Stimulated activated CD8-positive, alpha-beta memory T cell treated with anti-CD3 and anti-CD28 coated beads, Interleukin-7, amount 100 ng/mL, for 1 hour (primary cell): ENCODE data around the gene HCN2.
A peak's percentile ranks its signal among the peaks of the same experiment; 100 is the strongest.
"Not testable (repeated sequence)": the region's sequence is repeated elsewhere in the genome, so short reads cannot be mapped to it uniquely, and the experiment has no call there.

Source experiments
- DNase-seq, 2 donors: peaks; one replicate each; pipeline ENCODE4 v3.0.0-alpha.2; 2020; ENCODE audit warnings: low read depth in 2 of 2

HCN2 gene

DNA sequence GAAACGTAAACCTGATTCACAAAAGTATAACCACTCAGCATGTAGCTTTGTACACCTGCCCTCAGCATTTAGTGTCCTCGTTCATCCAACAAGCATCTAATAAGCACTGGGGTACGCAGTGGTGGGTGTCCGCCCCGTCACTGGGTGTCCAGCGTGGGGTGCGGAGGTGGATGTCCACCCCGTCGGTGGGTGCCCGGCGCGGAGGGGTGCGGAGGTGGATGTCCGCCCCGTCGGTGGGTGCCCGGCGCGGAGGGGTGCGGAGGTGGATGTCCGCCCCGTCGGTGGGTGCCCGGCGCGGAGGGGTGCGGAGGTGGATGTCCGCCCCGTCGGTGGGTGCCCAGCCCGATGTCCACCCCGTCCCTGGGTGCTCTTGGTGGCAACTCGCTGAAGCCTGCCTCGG is 4.5 kb upstream of the HCN2 start:
- not testable (repeated sequence) for DNase-seq

DNA sequence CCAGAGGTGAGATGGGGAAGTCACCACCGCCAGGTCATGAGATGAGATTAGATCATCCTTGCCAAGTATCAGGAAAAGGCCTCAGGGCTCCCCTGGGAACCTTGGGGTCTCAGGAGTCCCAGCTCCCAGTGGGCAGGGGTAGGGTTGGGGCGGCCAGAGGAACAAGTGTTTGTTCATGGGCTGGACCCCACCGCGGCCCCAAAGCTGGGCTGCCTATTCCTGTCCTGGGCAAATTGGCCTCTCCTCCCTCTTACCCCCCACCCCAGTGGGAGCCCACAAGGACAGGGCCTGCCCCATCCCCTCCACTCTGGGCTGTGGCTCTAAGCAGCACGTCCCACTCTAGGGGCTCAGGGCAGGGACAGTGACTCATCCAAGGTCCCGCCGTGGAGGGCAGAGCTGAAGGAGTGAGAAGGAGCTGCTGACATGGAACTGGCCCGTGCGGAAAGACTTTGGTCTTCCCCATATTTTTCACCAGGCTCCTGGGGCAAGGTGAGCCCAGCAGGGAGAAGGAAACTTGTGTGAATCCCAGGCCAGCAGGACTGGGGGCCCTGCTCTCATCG is 4.0 kb upstream of the HCN2 start:
- DNase-seq: no peak

DNA sequence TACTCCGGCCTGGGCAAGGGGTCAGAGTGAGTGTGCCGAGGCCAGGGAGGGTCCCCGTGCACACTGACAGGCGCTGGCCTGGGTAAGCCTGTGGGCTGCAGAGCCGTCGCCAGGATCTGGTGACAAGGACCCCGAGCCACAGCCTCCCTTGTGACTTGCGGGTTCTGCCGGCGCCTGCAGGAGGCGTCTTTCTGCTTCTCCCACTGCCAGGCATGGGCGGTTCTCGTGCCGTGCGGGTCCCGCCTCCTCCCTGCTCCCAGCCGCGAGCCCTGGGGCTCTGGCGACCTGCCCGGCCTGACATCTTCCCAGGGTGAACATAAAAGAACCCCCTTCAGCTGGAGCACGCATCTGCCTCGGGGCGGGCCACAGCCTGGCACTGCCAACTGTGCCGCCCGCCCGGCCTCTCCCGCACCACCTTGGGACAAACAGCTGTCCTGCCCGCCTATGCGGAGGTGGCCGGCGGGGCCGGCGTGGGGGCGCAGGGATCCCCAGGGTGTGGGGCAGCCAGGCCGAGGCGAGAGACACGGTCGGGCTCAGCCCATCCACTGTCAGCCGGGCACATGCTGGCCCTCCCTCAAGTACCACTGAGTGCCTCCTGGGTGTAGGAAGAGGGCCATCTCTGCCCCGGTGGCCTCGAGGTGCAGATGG is 1.5 kb upstream of the HCN2 start:
- DNase-seq: peak in 1 of 2 donors; percentile 34

GRCh38 chr19:588741-589692 is 664 bp upstream of the HCN2 start:
- DNase-seq: no peak

- no peak for DNase-seq
Measured at GRCh38 chr19:590396-590745, 690 bp downstream of the HCN2 start.

DNA sequence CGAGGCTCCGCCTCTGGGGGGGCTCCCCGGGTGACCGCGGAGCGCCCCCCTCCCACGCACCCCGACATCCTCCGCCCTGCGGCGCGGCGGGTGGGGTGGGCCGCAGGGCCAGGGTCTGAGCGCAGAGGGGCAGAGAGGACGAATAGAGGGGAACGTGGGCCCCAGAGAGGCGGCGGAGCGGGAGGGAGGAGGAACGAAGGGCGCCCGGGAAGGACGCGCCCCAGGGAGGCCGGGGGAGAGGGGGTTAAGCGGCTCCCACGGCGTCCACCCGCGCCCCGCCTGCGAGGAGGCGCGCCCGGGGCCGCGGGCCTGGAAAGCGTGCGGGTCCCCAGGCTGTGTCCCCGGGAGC is 1.0 kb downstream of the HCN2 start:
- no peak for DNase-seq

GRCh38 chr19:591099-591958 is 1.6 kb downstream of the HCN2 start:
- no peak for DNase-seq

DNA sequence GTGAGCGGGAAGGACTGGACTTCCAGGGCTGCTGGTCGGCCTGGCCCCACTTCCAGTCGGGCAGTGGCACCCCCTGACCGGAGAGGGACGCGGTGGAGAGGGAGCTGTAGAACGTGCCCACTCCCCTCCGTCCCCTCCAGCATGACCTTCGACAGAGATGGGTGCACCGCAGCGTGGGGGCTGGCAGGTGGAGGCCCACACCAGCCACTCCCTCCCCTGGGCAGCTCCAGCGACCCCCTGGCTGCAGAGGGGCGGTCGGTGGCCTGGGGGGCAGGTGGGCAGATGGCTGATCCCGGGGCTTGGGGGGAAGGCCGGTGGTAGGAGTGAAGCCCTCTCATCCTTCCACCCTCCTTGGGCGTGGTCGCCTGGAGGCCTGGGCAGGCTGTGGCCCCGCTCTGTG is 2.4 kb downstream of the HCN2 start:
- DNase-seq: no peak

DNA sequence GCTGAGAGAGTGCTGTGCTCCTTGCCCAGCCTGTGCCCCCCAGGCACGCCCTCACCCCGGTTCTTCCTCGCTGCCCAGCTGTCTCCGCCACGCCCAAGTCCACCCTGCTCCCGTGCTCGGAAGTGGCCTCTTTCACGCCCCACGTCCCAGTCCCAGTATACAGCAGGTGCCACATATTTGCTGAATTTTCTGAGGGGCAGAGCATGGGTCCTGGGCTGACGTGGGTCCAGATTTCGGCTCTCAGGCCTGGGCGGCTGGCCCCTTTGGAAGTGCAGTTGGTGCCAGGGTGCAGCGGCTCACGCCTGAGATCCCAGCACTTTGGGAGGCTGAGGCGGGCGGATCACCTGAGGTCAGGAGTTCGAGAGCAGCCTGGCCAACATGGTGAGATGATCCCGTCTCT is 3.4 kb downstream of the HCN2 start:
- DNase-seq: no peak

- DNase-seq: no peak
Measured at GRCh38 chr19:593505-593904, 3.8 kb downstream of the HCN2 start.

- no peak for DNase-seq
Measured at GRCh38 chr19:594265-594870, 4.7 kb downstream of the HCN2 start.

DNA sequence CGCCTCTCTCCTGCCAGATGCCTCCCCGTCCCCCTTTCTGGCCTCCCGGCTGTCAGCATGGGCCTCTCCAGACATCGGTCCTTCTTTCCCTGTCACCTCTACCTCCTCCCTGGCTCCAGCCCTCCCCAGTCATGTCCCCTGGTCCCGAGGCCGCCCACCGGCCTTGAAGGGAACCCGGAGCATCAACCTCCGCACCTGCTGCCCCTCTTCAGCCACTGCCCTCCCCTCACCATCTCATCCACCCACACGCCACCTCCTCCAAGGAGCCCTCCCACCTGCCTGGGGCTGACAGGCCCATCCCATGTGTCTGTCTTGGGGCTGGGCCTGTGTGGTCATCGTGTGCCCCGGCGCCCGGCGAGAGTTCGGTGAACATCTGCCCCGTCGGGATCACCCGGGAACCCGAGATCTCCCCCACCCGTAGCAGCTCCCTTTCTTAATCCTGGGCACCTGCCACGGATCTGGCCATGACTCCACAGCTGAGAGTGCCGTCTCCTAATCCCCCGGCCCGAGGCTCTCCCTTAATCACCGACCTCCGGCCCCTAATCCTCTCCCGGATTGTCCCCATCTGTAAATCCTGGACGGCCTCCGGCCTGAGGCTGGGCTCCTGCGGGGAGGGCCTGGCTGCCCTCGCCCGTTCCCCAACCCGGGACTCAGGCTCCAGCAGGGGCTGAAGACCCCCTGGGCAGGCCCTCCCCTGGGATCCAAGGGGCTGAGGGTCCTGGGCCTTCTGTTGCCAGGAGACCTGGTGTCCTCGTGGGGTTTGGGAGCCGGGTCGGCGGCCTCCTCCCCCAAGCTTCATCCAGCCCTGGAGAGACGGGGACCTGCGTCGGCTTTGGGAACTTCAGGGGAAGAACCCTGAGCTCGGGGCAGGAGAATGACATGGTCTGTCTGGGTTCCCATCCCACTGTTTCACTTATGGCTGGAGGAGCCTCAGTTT is 5.9 kb downstream of the HCN2 start:
- no peak for DNase-seq

DNA sequence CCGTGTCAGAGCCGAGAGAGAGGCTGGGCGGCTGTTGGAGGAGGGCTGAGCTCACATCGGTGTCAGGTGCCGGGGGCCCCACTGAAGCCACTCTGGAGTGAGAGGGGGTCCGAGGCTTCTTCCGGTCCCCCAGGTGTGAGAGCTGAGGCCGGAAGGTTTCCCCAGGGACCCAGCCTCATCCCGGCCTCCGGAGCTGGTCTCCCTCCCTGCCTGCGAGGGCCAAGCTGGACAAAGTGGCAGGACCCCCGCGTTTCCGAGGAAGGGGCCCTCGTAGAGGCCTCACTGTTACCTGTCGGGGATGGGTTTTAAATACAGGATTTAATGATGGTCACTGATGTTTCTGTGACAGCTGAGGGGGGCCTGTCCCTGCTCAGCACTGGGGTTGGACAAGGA is 6.6 kb downstream of the HCN2 start:
- no peak for DNase-seq

- no peak for DNase-seq
Measured at GRCh38 chr19:597406-598315, 8.0 kb downstream of the HCN2 start.

GRCh38 chr19:601310-601709 is 11.6 kb downstream of the HCN2 start:
- no peak for DNase-seq

DNA sequence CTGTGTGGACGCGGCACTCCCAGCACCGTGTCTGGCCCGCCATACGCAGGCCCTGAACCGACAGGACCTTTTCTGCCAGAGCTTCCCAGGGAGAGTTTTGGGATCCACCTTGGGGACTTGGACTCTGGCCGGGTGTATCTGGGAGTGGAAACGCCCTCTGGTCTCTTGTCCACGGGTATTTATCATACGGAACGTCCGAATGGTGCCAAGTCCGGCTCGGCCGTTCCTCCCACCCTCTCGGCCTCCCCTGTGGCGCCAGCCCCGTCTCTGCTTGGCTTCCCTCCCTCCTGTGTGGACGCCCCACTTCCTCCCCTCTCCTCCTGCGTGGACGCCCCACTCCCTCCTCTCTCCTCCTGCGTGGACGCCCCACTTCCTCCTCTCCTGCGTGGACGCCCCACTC is 12.1 kb downstream of the HCN2 start:
- DNase-seq: no peak

GRCh38 chr19:602391-603301 is 13.0 kb downstream of the HCN2 start:
- DNase-seq: no peak

DNA sequence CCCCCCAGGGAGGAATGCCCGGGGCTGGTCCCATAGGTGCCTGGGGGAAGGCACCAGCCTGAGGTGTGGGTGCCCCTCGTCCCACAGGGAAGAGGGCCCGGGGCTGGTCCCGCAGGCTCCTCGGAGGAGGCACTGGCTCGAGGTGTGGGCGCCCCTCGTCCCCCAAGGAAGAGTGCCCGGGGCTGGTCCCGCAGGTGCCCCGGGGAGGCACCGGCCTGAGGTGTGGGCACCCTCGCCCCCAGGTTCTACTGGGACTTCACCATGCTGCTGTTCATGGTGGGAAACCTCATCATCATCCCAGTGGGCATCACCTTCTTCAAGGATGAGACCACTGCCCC is 13.6 kb downstream of the HCN2 start:
- not testable (repeated sequence) for DNase-seq

- DNase-seq: not testable (repeated sequence)
Measured at GRCh38 chr19:603779-604178, 14.1 kb downstream of the HCN2 start.
